Spleen (tissue), 11 donors: Measurements from ENCODE around the gene TRUB2. TPM values are rescaled to one million over a fixed set of nuclear protein-coding genes. Genes with fewer than 3 reads are reported as not detected.

ENCODE experiments used
- DNase-seq: peaks from one replicate; pipeline ENCODE4 v3.0.0-alpha.2; 2020
- H3K27ac ChIP-seq, 8 donors: fragments of 200-600 bp; sonication (generic) in 7 of 8; 1 replicate in 4 of 8; 2 replicates in 4 of 8; pipeline versions ENCODE4 v1.5.0 to v1.8.0; 2016 to 2021; ENCODE audit warnings: inconsistent platforms in 4 of 8, mild to moderate bottlenecking in 4 of 8, moderate library complexity in 1 of 8
- H3K27me3 ChIP-seq, 7 donors: fragments of 200-600 bp; sonication (generic) in 6 of 7; replicated peaks in 1 of 7; 1 replicate in 4 of 7; 2 replicates in 3 of 7; pipeline versions ENCODE4 v1.5.0 to v1.8.0; 2016 to 2021; ENCODE audit warnings: inconsistent platforms in 3 of 7, mild to moderate bottlenecking in 1 of 7
- H3K36me3 ChIP-seq, 6 donors: fragments of 200-600 bp; sonication (generic) in 5 of 6; 1 replicate in 4 of 6; 2 replicates in 2 of 6; pipeline versions ENCODE4 v1.5.0 to v1.8.0; 2016 to 2021; ENCODE audit warnings: inconsistent platforms in 2 of 6
- H3K4me1 ChIP-seq, 6 donors: fragments of 200-600 bp; sonication (generic) in 5 of 6; 1 replicate in 3 of 6; 2 replicates in 3 of 6; pipeline versions ENCODE4 v1.5.0 to v1.8.0; 2016 to 2021; ENCODE audit warnings: inconsistent platforms in 3 of 6
- H3K4me3 ChIP-seq, 8 donors: fragments of 200-600 bp; sonication (generic) in 7 of 8; 1 replicate in 4 of 8; 2 replicates in 4 of 8; pipeline versions ENCODE4 v1.5.0 to v1.8.0; 2016 to 2021; ENCODE audit warnings: inconsistent platforms in 4 of 8, mild to moderate bottlenecking in 4 of 8, moderate library complexity in 2 of 8
- H3K9me3 ChIP-seq, 8 donors: fragments of 200-600 bp; sonication (generic) in 7 of 8; 1 replicate in 4 of 8; 2 replicates in 4 of 8; pipeline versions ENCODE4 v1.5.0 to v1.8.0; 2016 to 2021; ENCODE audit warnings: inconsistent platforms in 4 of 8
- POLR2A ChIP-seq, 3 donors: fragments of 450-650 bp; IDR thresholded peaks; one replicate each; pipeline ENCODE4 v1.5.1; 2017; ENCODE audit warnings: antibody characterized with exemption in 3 of 3, mild to moderate bottlenecking in 1 of 3
- POLR2AphosphoS5 ChIP-seq, 3 donors: sonication (generic); formaldehyde crosslinking; IDR thresholded peaks; one replicate each; pipeline ENCODE4 v1.5.1; 2017; ENCODE audit warnings: antibody characterized with exemption in 3 of 3
- WGBS, 5 donors: extraction: QIAGEN DNeasy Blood & Tissue Kit in 3 of 5; methylation state at CpG; one replicate each; pipeline versions ENCODE4 v1.1.5 to v1.1.7; 2013 to 2018; 5-methylcytosine and 5-hydroxymethylcytosine counted together
- intact Hi-C: fragments of 100-400 bp; cut with DNase I; formaldehyde crosslinking; loops from one replicate; pipeline ENCODE4 v1.15.0; 2023; ENCODE audit warnings: low total_unique reads
- polyA plus RNA-seq, 3 donors: library from polyadenylated mRNA; stranded (reverse); fragments of 200-250 nt; gene quantifications; one replicate each; pipeline ENCODE4 v1.2.1, GENCODE V29; 2013
- total RNA-seq, 7 donors: library from RNA; depleted of rRNA in 3 of 7; stranded (reverse); fragments of >200 nt in 3 of 7; fragmentation: NEBNext Ultra II Directional in 4 of 7; extraction: Animal tissue kit (Norgen Biotek cat#: 25700) in 4 of 7; gene quantifications; one replicate each; pipeline versions ENCODE4 v1.1.0 to v1.2.1, GENCODE V29; 2016 to 2021
- TF ChIP-seq, protein P1 (sequence below), 11 experiments: fragments of 200-600 bp in 7 of 11; fragments of 450-650 bp in 4 of 11; sonication (generic) in 4 of 11; IDR thresholded peaks in 8 of 11; conservative IDR thresholded peaks in 3 of 11; 1 replicate in 7 of 11; 2 replicates in 4 of 11; pipeline versions ENCODE4 v1.4.0 to v1.8.0; 2016 to 2021; ENCODE audit warnings: antibody characterized with exemption in 11 of 11, inconsistent platforms in 4 of 11, mild to moderate bottlenecking in 1 of 11
- donor health status: healthy with polysubstance abuse.
- donor health status: DM: no; HTN: no; CAD: no; lungs with moderate emphysema.
- donor health status: DM: no; HTN: no; CAD: no.
- donor health status: Bipolar disorder and iron deficiency.
- donor health status: healthy.
- donor health status: DM: no; HTN: no; CAD: no.
- donor health status: DM: yes; HTN: yes; CAD: no.

TRUB2 gene
- total and polyA plus RNA-seq, 10 donors = 9.0 to 19.2 (median 15.2) TPM

DNA sequence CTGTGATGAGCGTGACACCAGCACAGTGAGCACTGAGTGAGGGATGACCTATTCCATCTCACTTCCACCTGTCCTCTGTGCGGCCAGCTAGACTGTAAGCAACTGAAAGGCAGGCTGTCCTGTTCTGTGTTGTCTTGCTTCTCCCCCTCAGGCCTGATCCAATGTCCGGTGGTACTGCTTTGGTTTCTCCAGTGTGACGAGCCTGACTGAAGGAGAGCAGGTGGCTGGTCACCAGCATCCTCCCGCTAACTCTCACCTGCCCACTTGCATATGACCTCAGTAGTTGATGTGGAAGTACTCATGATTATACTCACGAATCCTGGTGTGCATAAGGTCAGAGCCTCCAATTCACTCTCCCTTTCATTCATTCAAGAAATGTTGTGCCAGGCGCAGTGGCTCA lies 15.7 kb upstream of the TRUB2 start:
- Histone ChIP-seq H3K27ac (no peak overlapping the region), H3K9me3 (no peaks in the 10 kb centered on the region), H3K4me3 (no peak overlapping the region), H3K4me1 (peaks cover 7 to 26% (median 19%) of the 10 kb centered on the region in 6 donors), H3K27me3 (no peaks in the 10 kb centered on the region), H3K36me3 (peaks cover 0 to 28% (median 8%) of the 10 kb centered on the region in 6 donors)
- no peak for DNase-seq
- TF ChIP-seq, protein P1, sequence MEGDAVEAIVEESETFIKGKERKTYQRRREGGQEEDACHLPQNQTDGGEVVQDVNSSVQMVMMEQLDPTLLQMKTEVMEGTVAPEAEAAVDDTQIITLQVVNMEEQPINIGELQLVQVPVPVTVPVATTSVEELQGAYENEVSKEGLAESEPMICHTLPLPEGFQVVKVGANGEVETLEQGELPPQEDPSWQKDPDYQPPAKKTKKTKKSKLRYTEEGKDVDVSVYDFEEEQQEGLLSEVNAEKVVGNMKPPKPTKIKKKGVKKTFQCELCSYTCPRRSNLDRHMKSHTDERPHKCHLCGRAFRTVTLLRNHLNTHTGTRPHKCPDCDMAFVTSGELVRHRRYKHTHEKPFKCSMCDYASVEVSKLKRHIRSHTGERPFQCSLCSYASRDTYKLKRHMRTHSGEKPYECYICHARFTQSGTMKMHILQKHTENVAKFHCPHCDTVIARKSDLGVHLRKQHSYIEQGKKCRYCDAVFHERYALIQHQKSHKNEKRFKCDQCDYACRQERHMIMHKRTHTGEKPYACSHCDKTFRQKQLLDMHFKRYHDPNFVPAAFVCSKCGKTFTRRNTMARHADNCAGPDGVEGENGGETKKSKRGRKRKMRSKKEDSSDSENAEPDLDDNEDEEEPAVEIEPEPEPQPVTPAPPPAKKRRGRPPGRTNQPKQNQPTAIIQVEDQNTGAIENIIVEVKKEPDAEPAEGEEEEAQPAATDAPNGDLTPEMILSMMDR (IDR thresholded peaks at IDR 0.05 in 8 of 11, conservative IDR thresholded peaks at IDR 0.05 in 3 of 11) = no peak
- TF ChIP-seq POLR2A (IDR thresholded peaks at IDR 0.05) (no peak), POLR2AphosphoS5 (IDR thresholded peaks at IDR 0.05) (no peak)
- 90 to 96% (median 91%) methylated on average over 7 of the region's 7 CpGs for WGBS, 5 donors
- intact Hi-C loops = no loop called here

DNA sequence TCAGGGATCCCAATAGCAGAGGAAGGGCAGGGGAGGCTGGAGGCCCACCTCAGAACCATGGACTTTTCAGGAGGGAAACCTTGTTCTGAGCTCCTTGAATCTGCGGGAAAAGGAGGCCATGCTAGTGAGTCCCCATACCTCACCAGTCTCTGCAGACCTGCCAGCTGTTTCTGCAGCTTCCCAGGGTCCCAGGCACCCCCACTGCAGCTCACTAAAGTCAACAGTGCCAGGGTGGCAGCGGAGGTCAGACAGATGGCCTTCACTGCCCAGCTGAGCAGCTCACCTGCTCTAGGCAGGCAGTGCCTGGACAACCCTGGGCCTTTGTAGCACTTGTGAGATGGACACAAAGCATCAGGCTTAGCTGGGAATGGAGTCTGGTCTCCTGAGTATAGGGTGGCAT lies 13.7 kb upstream of the TRUB2 start:
- 89 to 94% (median 91%) methylated on average over 2 of the region's 2 CpGs for WGBS, 5 donors
- peaks cover 0 to 12% (median 10%) of the 10 kb centered on the region in 6 donors for H3K4me1 ChIP-seq
- H3K9me3 ChIP-seq = no peaks in the 10 kb centered on the region
- no peak for TF ChIP-seq POLR2A (IDR thresholded peaks at IDR 0.05)
- no peak for TF ChIP-seq POLR2AphosphoS5 (IDR thresholded peaks at IDR 0.05)
- TF ChIP-seq, protein P1 (IDR thresholded peaks at IDR 0.05 in 8 of 11, conservative IDR thresholded peaks at IDR 0.05 in 3 of 11) = no peak
- DNase-seq = no peak
- intact Hi-C loops = no loop called here
- peaks cover 0 to 38% (median 11%) of the 10 kb centered on the region in 6 donors for H3K36me3 ChIP-seq
- no peak overlapping the region for H3K4me3 ChIP-seq
- no peak overlapping the region for H3K27ac ChIP-seq
- H3K27me3 ChIP-seq = no peaks in the 10 kb centered on the region

DNA sequence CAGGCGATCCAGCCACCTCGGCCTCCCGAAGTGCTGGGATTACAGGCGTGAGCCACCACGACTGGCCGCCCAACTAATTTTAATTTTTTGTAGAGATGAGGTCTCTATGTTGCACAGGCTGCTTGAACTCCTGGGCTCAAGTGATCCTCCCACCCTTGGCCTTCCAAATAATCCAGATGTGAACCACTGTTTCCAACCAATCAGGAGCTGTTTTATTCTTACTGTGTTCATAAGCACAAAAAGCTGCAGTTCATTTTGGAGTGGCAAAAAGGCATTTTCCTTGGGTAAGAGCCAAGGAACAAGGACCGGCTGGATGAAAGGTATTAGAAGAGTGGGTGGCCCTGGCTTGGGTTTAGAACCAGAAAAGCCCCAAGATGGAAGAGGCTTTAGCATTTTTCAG lies 12.9 kb upstream of the TRUB2 start:
- H3K4me1 ChIP-seq = peaks cover 0 to 8% (median 6%) of the 10 kb centered on the region in 6 donors
- no peaks in the 10 kb centered on the region for H3K27me3 ChIP-seq
- no peak for DNase-seq
- intact Hi-C loops = no loop called here
- no peak overlapping the region for H3K27ac ChIP-seq
- H3K36me3 ChIP-seq = peaks cover 0 to 38% (median 11%) of the 10 kb centered on the region in 6 donors
- H3K4me3 ChIP-seq = no peak overlapping the region
- H3K9me3 ChIP-seq = no peaks in the 10 kb centered on the region
- TF ChIP-seq, protein P1 (IDR thresholded peaks at IDR 0.05 in 8 of 11, conservative IDR thresholded peaks at IDR 0.05 in 3 of 11) = no peak
- TF ChIP-seq POLR2A (IDR thresholded peaks at IDR 0.05) (no peak), POLR2AphosphoS5 (IDR thresholded peaks at IDR 0.05) (no peak)
- 83 to 96% (median 91%) methylated on average over 7 of the region's 7 CpGs for WGBS, 5 donors

DNA sequence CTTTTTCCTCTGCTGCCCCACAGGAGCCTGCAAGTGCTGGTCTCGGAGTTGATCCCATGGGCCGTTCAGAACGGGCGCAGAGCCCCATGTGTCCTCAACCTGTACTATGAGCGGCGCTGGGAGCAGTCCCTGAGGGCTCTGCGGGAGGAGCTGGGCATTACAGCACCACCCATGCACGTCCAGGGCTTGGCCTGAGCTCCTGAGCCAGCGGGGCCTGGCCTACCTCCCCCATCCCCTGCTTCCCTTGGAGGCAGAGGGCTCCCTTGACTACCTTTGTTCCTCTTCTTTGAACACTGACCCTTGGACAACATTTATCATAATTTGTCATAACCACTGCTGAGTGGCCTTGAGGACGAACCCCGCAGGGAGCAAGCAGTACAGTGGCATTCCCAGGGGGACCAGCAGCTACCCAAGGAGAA lies 11.2 kb upstream of the TRUB2 start:
- DNase-seq = no peak
- Histone ChIP-seq H3K9me3 (no peaks in the 10 kb centered on the region), H3K4me1 (no peaks in the 10 kb centered on the region), H3K27me3 (no peaks in the 10 kb centered on the region), H3K27ac (no peak overlapping the region), H3K36me3 (peaks cover 0 to 53% (median 16%) of the 10 kb centered on the region in 6 donors), H3K4me3 (no peak overlapping the region)
- intact Hi-C loops = no loop called here
- 79 to 96% (median 86%) methylated on average over 11 of the region's 11 CpGs for WGBS, 5 donors
- no peak for TF ChIP-seq POLR2A (IDR thresholded peaks at IDR 0.05)
- TF ChIP-seq, protein P1 (IDR thresholded peaks at IDR 0.05 in 8 of 11, conservative IDR thresholded peaks at IDR 0.05 in 3 of 11) = no peak
- TF ChIP-seq POLR2AphosphoS5 (IDR thresholded peaks at IDR 0.05) = no peak
